IMR-90 (cell line): Measurements from ENCODE around the gene PAIP1. TPM values are rescaled to one million over a fixed set of nuclear protein-coding genes. Genes with fewer than 3 reads are reported as not detected.

Source experiments
- ATAC-seq: fragments of 200-7000 bp; cut with Tn5 transposase; 2 replicates; pipeline ENCODE4 v1.9.1; 2020; ENCODE audit warnings: low read depth, mild to moderate bottlenecking, moderate library complexity
- BruUV-seq: library from RNA; stranded (reverse); fragments of 400-500 nt; replicated peaks from 2 replicates; lab custom pipeline; 2021; lab: Mats Ljungman, UMichigan
- CTCF ChIA-PET: fragments of 300-600 bp; formaldehyde crosslinking; extraction: SDS; loops from one replicate; lab custom pipeline; 2021; ENCODE audit warnings: antibody characterized with exemption; lab: Yijun Ruan, JAX
- POLR2A ChIA-PET: fragments of 300-600 bp; sonication (Branson Sonifier 250); formaldehyde crosslinking; loops from one replicate; lab custom pipeline; 2022; ENCODE audit warnings: antibody characterized with exemption; ENCODE audit not compliant: unreplicated experiment; lab: Charles Lee
- DNase-seq: peaks from one replicate; pipeline ENCODE4 v3.0.0; 2013
- H2AFZ ChIP-seq: replicated peaks from 2 replicates; pipeline ENCODE3; 2013; ENCODE audit warnings: low read length, mild to moderate bottlenecking; ENCODE audit not compliant: poor library complexity
- H2AK5ac ChIP-seq: 2 replicates; pipeline ENCODE4 v1.6.1; 2013; ENCODE audit warnings: low read depth, low read length, inconsistent platforms
- H2AK9ac ChIP-seq: replicated peaks from 2 replicates; pipeline ENCODE3; 2013; ENCODE audit warnings: mild to moderate bottlenecking, low read depth, low read length, moderate library complexity; ENCODE audit not compliant: poor library complexity
- H2BK120ac ChIP-seq: 2 replicates; pipeline ENCODE4 v1.6.1; 2013; ENCODE audit warnings: low read depth, low read length, inconsistent platforms
- H2BK15ac ChIP-seq: 3 replicates; pipeline ENCODE4 v1.6.1; 2013; ENCODE audit warnings: low read depth, low read length, inconsistent platforms
- H2BK20ac ChIP-seq: 2 replicates; pipeline ENCODE4 v1.6.1; 2013; ENCODE audit warnings: low read depth, mild to moderate bottlenecking, inconsistent platforms, low read length, moderate library complexity
- H2BK5ac ChIP-seq: 2 replicates; pipeline ENCODE4 v1.6.1; 2013; ENCODE audit warnings: mild to moderate bottlenecking, low read depth, low read length, inconsistent platforms; ENCODE audit not compliant: poor library complexity, severe bottlenecking
- H3K14ac ChIP-seq: replicated peaks from 2 replicates; pipeline ENCODE4 v1.6.1; 2013; ENCODE audit warnings: low read depth, low read length, inconsistent platforms
- H3K18ac ChIP-seq: 2 replicates; pipeline ENCODE4 v1.6.1; 2013; ENCODE audit warnings: low read depth, low read length, control low read depth
- H3K23ac ChIP-seq: 2 replicates; pipeline ENCODE4 v1.6.1; 2013; ENCODE audit warnings: low read depth, low read length, inconsistent platforms
- H3K27ac ChIP-seq: 2 replicates; pipeline ENCODE4 v1.5.1; 2013; ENCODE audit warnings: mild to moderate bottlenecking, control low read depth, low read length; ENCODE audit not compliant: insufficient read depth
- H3K27me3 ChIP-seq: 2 replicates; pipeline ENCODE4 v1.6.1; 2013; ENCODE audit warnings: low read length; ENCODE audit not compliant: control insufficient read depth, insufficient read depth
- H3K36me3 ChIP-seq: 2 replicates; pipeline ENCODE4 v1.6.1; 2013; ENCODE audit warnings: low read length, mixed read lengths; ENCODE audit not compliant: control insufficient read depth, insufficient read depth
- H3K4ac ChIP-seq: 2 replicates; pipeline ENCODE4 v1.6.1; 2013; ENCODE audit warnings: low read depth, low read length, inconsistent platforms
- H3K4me1 ChIP-seq: 2 replicates; pipeline ENCODE4 v1.6.1; 2013; ENCODE audit warnings: low read length, mixed read lengths; ENCODE audit not compliant: control insufficient read depth, insufficient read depth
- H3K4me2 ChIP-seq: 2 replicates; pipeline ENCODE4 v1.6.1; 2013; ENCODE audit warnings: low read depth, mild to moderate bottlenecking, control low read depth, low read length, moderate library complexity
- H3K4me3 ChIP-seq: 2 replicates; pipeline ENCODE4 v1.5.1; 2013; ENCODE audit warnings: low read depth, mild to moderate bottlenecking, control low read depth, low read length, moderate library complexity; ENCODE audit not compliant: insufficient read depth
- H3K56ac ChIP-seq: 2 replicates; pipeline ENCODE4 v1.6.1; 2013; ENCODE audit warnings: low read length, inconsistent platforms; ENCODE audit not compliant: insufficient read depth; ENCODE audit errors: extremely low read depth
- H3K79me1 ChIP-seq, 2 experiments: 2 replicates each; pipeline ENCODE4 v1.6.1; 2013; ENCODE audit warnings: low read length in 2 of 2, inconsistent platforms in 1 of 2, low read depth in 1 of 2
- H3K9ac ChIP-seq: 2 replicates; pipeline ENCODE4 v1.6.1; 2013; ENCODE audit warnings: low read depth, low read length, control low read depth
- H3K9me1 ChIP-seq: 2 replicates; pipeline ENCODE4 v1.6.1; 2013; ENCODE audit warnings: low read length, inconsistent platforms; ENCODE audit not compliant: insufficient read depth
- H3K9me3 ChIP-seq: 2 replicates; pipeline ENCODE4 v1.6.1; 2013; ENCODE audit warnings: low read length; ENCODE audit not compliant: control insufficient read depth, insufficient read depth
- H4K20me1 ChIP-seq: 2 replicates; pipeline ENCODE4 v1.6.1; 2013; ENCODE audit warnings: low read length, inconsistent platforms; ENCODE audit not compliant: insufficient read depth
- H4K5ac ChIP-seq: 2 replicates; pipeline ENCODE4 v1.6.1; 2013; ENCODE audit warnings: mild to moderate bottlenecking, low read depth, low read length, control low read depth
- H4K8ac ChIP-seq, 2 experiments: 2 replicates each; pipeline ENCODE4 v1.6.1; 2013; ENCODE audit warnings: low read depth in 2 of 2, low read length in 2 of 2, control low read depth in 1 of 2, inconsistent platforms in 1 of 2
- H4K91ac ChIP-seq: 2 replicates; pipeline ENCODE4 v1.6.1; 2013; ENCODE audit warnings: low read depth, low read length, inconsistent platforms; ENCODE audit not compliant: insufficient read depth
- CEBPB ChIP-seq: IDR thresholded peaks from 2 replicates; pipeline ENCODE4 v1.6.1; 2012; ENCODE audit warnings: low read depth, low read length, improper control_type of control experiment
- CHD1 ChIP-seq: IDR thresholded peaks from 2 replicates; pipeline ENCODE4 v1.6.1; 2012; ENCODE audit warnings: low read depth, low read length, improper control_type of control experiment
- ELK1 ChIP-seq: fragments of 150-350 bp; IDR thresholded peaks from 2 replicates; pipeline ENCODE4 v1.6.1; 2016; ENCODE audit warnings: low read depth, mild to moderate bottlenecking, low read length, moderate library complexity, borderline replicate concordance
- MAFK ChIP-seq: IDR thresholded peaks from 2 replicates; pipeline ENCODE4 v1.6.1; 2012; ENCODE audit warnings: low read depth, low read length, improper control_type of control experiment
- MXI1 ChIP-seq: IDR thresholded peaks from 2 replicates; pipeline ENCODE4 v1.6.1; 2012; ENCODE audit warnings: low read depth, mild to moderate bottlenecking, low read length, moderate library complexity, borderline replicate concordance
- NFE2L2 ChIP-seq: fragments of 150-350 bp; IDR thresholded peaks from 2 replicates; pipeline ENCODE4 v1.6.1; 2016; ENCODE audit warnings: low read depth, mild to moderate bottlenecking, low read length
- RCOR1 ChIP-seq: IDR thresholded peaks from 2 replicates; pipeline ENCODE4 v1.6.1; 2012; ENCODE audit warnings: mild to moderate bottlenecking, low read length, improper control_type of control experiment; ENCODE audit not compliant: insufficient replicate concordance
- WGBS, 2 experiments: methylation state at CpG; one replicate each; pipeline versions ENCODE4 v1.1.5 to v1.1.7; 2013; ENCODE audit warnings: missing lambda C conversion rate in 2 of 2; ENCODE audit not compliant: insufficient read length in 1 of 2; ENCODE audit errors: extremely low coverage in 2 of 2; 5-methylcytosine and 5-hydroxymethylcytosine counted together
- dilution Hi-C: fragments of 300-500 bp; cut with HindIII; formaldehyde crosslinking; loops from one replicate; pipeline ENCODE4 v1.14.3; 2018; ENCODE audit warnings: low sequenced_read_pairs; ENCODE audit not compliant: unreplicated experiment
- in situ Hi-C: fragments of 300-500 bp; cut with MboI; formaldehyde crosslinking; loops from 3 replicates; pipeline ENCODE4 v1.14.3; 2019; ENCODE audit warnings: low sequenced_read_pairs, inconsistent platforms, mixed read lengths
- intact Hi-C: fragments of 100-400 bp; cut with micrococcal nuclease; formaldehyde crosslinking; loops from 2 replicates; pipeline ENCODE4 v1.10.0; 2022
- polyA plus RNA-seq, 3 experiments: library from polyadenylated mRNA; depleted of rRNA; stranded (reverse); fragments of >200 nt; gene quantifications; 2 replicates each; pipeline ENCODE4 v1.2.3, GENCODE V29; 2012; ENCODE audit warnings: low replicate concordance in 1 of 3
- total RNA-seq: library from RNA; depleted of rRNA; stranded (reverse); fragments of >200 nt; gene quantifications from 2 replicates; pipeline ENCODE4 v1.2.3, GENCODE V29; 2012

Gene PAIP1
- total and polyA plus RNA-seq, 2 of the 4 experiments (the other 2 are of a cell fraction): 59.1 to 123 TPM

GRCh38 chr5:43548358-43548757, 8.5 kb downstream of the PAIP1 start:
- Histone ChIP-seq H2BK20ac (no peak overlapping the region), H3K9me3 (no peaks in the 10 kb centered on the region), H3K9ac (no peak overlapping the region), H4K91ac (no peak overlapping the region), H3K56ac (no peak overlapping the region), H3K4me3 (no peak overlapping the region), H3K27me3 (no peaks in the 10 kb centered on the region), H3K36me3 (peaks cover 33% of the 10 kb centered on the region), H2AK5ac (no peak overlapping the region), H3K23ac (no peak overlapping the region), H3K4me2 (no peak overlapping the region), H4K20me1 (peaks cover 4% of the 10 kb centered on the region; the same call in 1 of the 2 replicates), H2BK5ac (no peak overlapping the region), H2BK15ac (no peak overlapping the region), H2BK120ac (no peak overlapping the region), H4K8ac (no peak overlapping the region), H3K14ac (no peak overlapping the region), H4K5ac (no peak overlapping the region), H3K9me1 (no peaks in the 10 kb centered on the region; the same call in 1 of the 2 replicates), H3K18ac (no peak overlapping the region), H3K27ac (no peak overlapping the region), H3K4me1 (no peaks in the 10 kb centered on the region), H3K4ac (no peak overlapping the region), H2AK9ac (no peak overlapping the region), H3K79me1 (peaks cover 39 to 52% of the 10 kb centered on the region in 2 experiments), H2AFZ (no peak overlapping the region)
- no peak for TF ChIP-seq NFE2L2
- TF ChIP-seq RCOR1: no peak
- TF ChIP-seq CHD1: no peak
- no peak for TF ChIP-seq MAFK
- TF ChIP-seq CEBPB: no peak
- TF ChIP-seq ELK1: no peak
- TF ChIP-seq MXI1: no peak
- DNase-seq: no peak
- CTCF ChIA-PET: interaction anchor here (0.7 kb wide), 1 partner anchor 321 kb away, joined by 4 read pairs; no protein-coding TSS in a partner anchor
- dilution Hi-C loops: no loop called here
- no TSS peak for BruUV-seq
- intact Hi-C loops: no loop called here
- no peak for ATAC-seq
- in situ Hi-C loops: no loop called here
- POLR2A ChIA-PET: no interaction called here
- no CpG with 5 or more reads among the region's 5 CpGs for WGBS, 2 experiments
